ENCODE data around the gene AUTS2. TPM values are rescaled to one million over a fixed set of nuclear protein-coding genes. Genes with fewer than 3 reads are reported as not detected.

The AUTS2 gene
- total and polyA plus RNA-seq, 2 donors (not counting 1 experiment from before 2014, with no cell fraction given): 0.60 to 9.1 TPM

- Histone ChIP-seq H2AFZ (ENCODE audit: low read length) (no peak overlapping the region), H3K79me2 (ENCODE audit: control insufficient read depth, insufficient read depth, low read length) (no peaks in the 10 kb centered on the region), H3K36me3 (ENCODE audit: control insufficient read depth, insufficient read depth, low read length) (no peaks in the 10 kb centered on the region), H3K4me3 (replicated peaks in 1 of 4; ENCODE audit: control extremely low read depth in 1 of 4, insufficient read depth in 1 of 4, low read depth in 3 of 4, low read length in 4 of 4) (no peak overlapping the region), H3K4me2 (ENCODE audit: extremely low read depth, insufficient read depth, low read length) (no peak overlapping the region), H4K20me1 (ENCODE audit: control insufficient read depth, extremely low read depth, insufficient read depth, low read length) (no peaks in the 10 kb centered on the region), H3K9me3 (ENCODE audit: control insufficient read depth, insufficient read depth, low read depth, low read length) (no peaks in the 10 kb centered on the region), H3K27ac (ENCODE audit: insufficient read depth, low read length) (no peak overlapping the region), H3K4me1 (ENCODE audit: control insufficient read depth, extremely low read depth, insufficient read depth, low read length) (no peaks in the 10 kb centered on the region), H3K27me3 (ENCODE audit: control insufficient read depth, insufficient read depth, low read length) (no peaks in the 10 kb centered on the region), H3K9ac (ENCODE audit: insufficient read depth, low read length) (no peak overlapping the region)
- DNase-seq (ENCODE audit: low read depth in 2 of 2): no peak
- TF ChIP-seq EZH2 (IDR thresholded peaks at IDR 0.05; ENCODE audit: low read length, missing control alignments) (no peak), CTCF (conservative IDR thresholded peaks at IDR 0.05 in 1 of 2, IDR thresholded peaks at IDR 0.05 in 1 of 2; ENCODE audit: low read depth in 1 of 2, low read length in 2 of 2) (no peak)
Observed at GRCh38 chr7:69882269-69882668, 284.0 kb downstream of the AUTS2 start.

- Histone ChIP-seq H3K4me3 (replicated peaks in 1 of 4; ENCODE audit: control extremely low read depth in 1 of 4, insufficient read depth in 1 of 4, low read depth in 3 of 4, low read length in 4 of 4) (no peak overlapping the region), H3K27me3 (ENCODE audit: control insufficient read depth, insufficient read depth, low read length) (no peaks in the 10 kb centered on the region), H2AFZ (ENCODE audit: low read length) (no peak overlapping the region), H3K79me2 (ENCODE audit: control insufficient read depth, insufficient read depth, low read length) (no peaks in the 10 kb centered on the region), H3K9me3 (ENCODE audit: control insufficient read depth, insufficient read depth, low read depth, low read length) (no peaks in the 10 kb centered on the region), H3K36me3 (ENCODE audit: control insufficient read depth, insufficient read depth, low read length) (no peaks in the 10 kb centered on the region), H3K4me2 (ENCODE audit: extremely low read depth, insufficient read depth, low read length) (no peak overlapping the region), H3K4me1 (ENCODE audit: control insufficient read depth, extremely low read depth, insufficient read depth, low read length) (no peaks in the 10 kb centered on the region), H3K27ac (ENCODE audit: insufficient read depth, low read length) (no peak overlapping the region), H3K9ac (ENCODE audit: insufficient read depth, low read length) (no peak overlapping the region), H4K20me1 (ENCODE audit: control insufficient read depth, extremely low read depth, insufficient read depth, low read length) (no peaks in the 10 kb centered on the region)
- DNase-seq (ENCODE audit: low read depth in 2 of 2): no peak
- no peak for TF ChIP-seq CTCF (conservative IDR thresholded peaks at IDR 0.05 in 1 of 2, IDR thresholded peaks at IDR 0.05 in 1 of 2; ENCODE audit: low read depth in 1 of 2, low read length in 2 of 2)
- no peak for TF ChIP-seq EZH2 (IDR thresholded peaks at IDR 0.05; ENCODE audit: low read length, missing control alignments)
Observed at GRCh38 chr7:69883399-69883891, 285.2 kb downstream of the AUTS2 start.

GRCh38 chr7:69885431-69885830 lies 287.2 kb downstream of the AUTS2 start:
- Histone ChIP-seq H4K20me1 (ENCODE audit: control insufficient read depth, extremely low read depth, insufficient read depth, low read length) (no peaks in the 10 kb centered on the region), H3K9me3 (ENCODE audit: control insufficient read depth, insufficient read depth, low read depth, low read length) (no peaks in the 10 kb centered on the region), H2AFZ (ENCODE audit: low read length) (no peak overlapping the region), H3K9ac (ENCODE audit: insufficient read depth, low read length) (no peak overlapping the region), H3K4me1 (ENCODE audit: control insufficient read depth, extremely low read depth, insufficient read depth, low read length) (no peaks in the 10 kb centered on the region), H3K4me3 (replicated peaks in 1 of 4; ENCODE audit: control extremely low read depth in 1 of 4, insufficient read depth in 1 of 4, low read depth in 3 of 4, low read length in 4 of 4) (no peak overlapping the region), H3K36me3 (ENCODE audit: control insufficient read depth, insufficient read depth, low read length) (no peaks in the 10 kb centered on the region), H3K27ac (ENCODE audit: insufficient read depth, low read length) (no peak overlapping the region), H3K4me2 (ENCODE audit: extremely low read depth, insufficient read depth, low read length) (no peak overlapping the region), H3K27me3 (ENCODE audit: control insufficient read depth, insufficient read depth, low read length) (no peaks in the 10 kb centered on the region), H3K79me2 (ENCODE audit: control insufficient read depth, insufficient read depth, low read length) (no peaks in the 10 kb centered on the region)
- TF ChIP-seq CTCF (conservative IDR thresholded peaks at IDR 0.05 in 1 of 2, IDR thresholded peaks at IDR 0.05 in 1 of 2; ENCODE audit: low read depth in 1 of 2, low read length in 2 of 2) (no peak), EZH2 (IDR thresholded peaks at IDR 0.05; ENCODE audit: low read length, missing control alignments) (no peak)
- DNase-seq (ENCODE audit: low read depth in 2 of 2): no peak
